IPS DF 6.9 (cell line): ENCODE data around the gene SRRM2.

Source experiments
- DNase-seq: peaks from one replicate; pipeline ENCODE4 v3.0.0-alpha.2; 2013; ENCODE audit warnings: low read depth, low spot score
- H3K27ac ChIP-seq: one replicate; pipeline ENCODE4 v1.5.1; 2013; ENCODE audit warnings: low read length, control low read depth
- H3K27me3 ChIP-seq: 2 replicates; pipeline ENCODE4 v1.6.1; 2013; ENCODE audit warnings: mild to moderate bottlenecking, low read length; ENCODE audit not compliant: control insufficient read depth, insufficient read depth
- H3K36me3 ChIP-seq: 2 replicates; pipeline ENCODE4 v1.6.1; 2013; ENCODE audit warnings: low read length; ENCODE audit not compliant: control insufficient read depth, insufficient read depth
- H3K4me1 ChIP-seq: 2 replicates; pipeline ENCODE4 v1.6.1; 2013; ENCODE audit warnings: low read length; ENCODE audit not compliant: control insufficient read depth, insufficient read depth
- H3K4me3 ChIP-seq: 2 replicates; pipeline ENCODE4 v1.5.1; 2013; ENCODE audit warnings: mild to moderate bottlenecking, low read length
- H3K9me3 ChIP-seq: 2 replicates; pipeline ENCODE4 v1.6.1; 2013; ENCODE audit warnings: low read length, inconsistent platforms; ENCODE audit not compliant: control insufficient read depth, insufficient read depth
- WGBS: extraction: QIAGEN DNeasy Blood & Tissue Kit; methylation state at CpG from one replicate; pipeline ENCODE4 v1.1.7; 2013; ENCODE audit warnings: mixed read lengths, missing lambda C conversion rate; ENCODE audit not compliant: insufficient read length, insufficient coverage; 5-methylcytosine and 5-hydroxymethylcytosine counted together

The SRRM2 gene

GRCh38 chr16:2765462-2766404 lies 13.3 kb downstream of the SRRM2 start:
- no peak overlapping the region for H3K27ac ChIP-seq
- whole genome bisulfite sequencing, result no CpG with 5 or more reads among the region's 73 CpGs
- H3K4me1 ChIP-seq, result no peaks in the 10 kb centered on the region
- 0 out of 2 replicates have a peak, but pooled peaks cover 3% of the 10 kb centered on the region for H3K9me3 ChIP-seq
- no peak for DNase-seq
- peaks cover 89% of the 10 kb centered on the region for H3K36me3 ChIP-seq
- no peaks in the 10 kb centered on the region for H3K27me3 ChIP-seq
- H3K4me3 ChIP-seq, result no peak overlapping the region

- Histone ChIP-seq H3K27ac (no peak overlapping the region), H3K4me1 (no peaks in the 10 kb centered on the region), H3K36me3 (peaks cover 93% of the 10 kb centered on the region), H3K27me3 (no peaks in the 10 kb centered on the region), H3K4me3 (no peak overlapping the region), H3K9me3 (0 out of 2 replicates have a peak, but pooled peaks cover 3% of the 10 kb centered on the region)
- WGBS, result no CpG with 5 or more reads among the region's 44 CpGs
- DNase-seq, result no peak
These were observed 14.1 kb downstream of the SRRM2 start for GRCh38 chr16:2766430-2767139.

- no peak for DNase-seq
- H3K36me3 ChIP-seq, result peaks cover 92% of the 10 kb centered on the region
- no peak overlapping the region for H3K4me3 ChIP-seq
- H3K4me1 ChIP-seq, result no peaks in the 10 kb centered on the region
- no peaks in the 10 kb centered on the region for H3K9me3 ChIP-seq
- no peak overlapping the region for H3K27ac ChIP-seq
- WGBS, result no CpG with 5 or more reads among the region's 19 CpGs
- no peaks in the 10 kb centered on the region for H3K27me3 ChIP-seq
These were observed 14.8 kb downstream of the SRRM2 start for GRCh38 chr16:2767140-2767731.

- H3K27ac ChIP-seq, result no peak overlapping the region
These were observed 15.5 kb downstream of the SRRM2 start for GRCh38 chr16:2767891-2768290.

GRCh38 chr16:2768403-2769089 lies 16.1 kb downstream of the SRRM2 start:
- H3K36me3 ChIP-seq, result peaks cover 79% of the 10 kb centered on the region
- no peaks in the 10 kb centered on the region for H3K4me1 ChIP-seq
- no peaks in the 10 kb centered on the region for H3K9me3 ChIP-seq
- no peak overlapping the region for H3K27ac ChIP-seq
- no peaks in the 10 kb centered on the region for H3K27me3 ChIP-seq
- WGBS, result no CpG with 5 or more reads among the region's 17 CpGs
- DNase-seq, result no peak
- H3K4me3 ChIP-seq, result no peak overlapping the region

More at GRCh38 chr16:2767891-2768290, 15.5 kb downstream of the SRRM2 start:
- no peaks in the 10 kb centered on the region for H3K27me3 ChIP-seq
- peaks cover 85% of the 10 kb centered on the region for H3K36me3 ChIP-seq
- H3K4me3 ChIP-seq, result no peak overlapping the region
- no CpG with 5 or more reads among the region's 14 CpGs for WGBS
- DNase-seq, result no peak
- no peaks in the 10 kb centered on the region for H3K4me1 ChIP-seq
- no peaks in the 10 kb centered on the region for H3K9me3 ChIP-seq

- Histone ChIP-seq H3K36me3 (peaks cover 75% of the 10 kb centered on the region), H3K4me1 (no peaks in the 10 kb centered on the region), H3K27ac (no peak overlapping the region), H3K27me3 (no peaks in the 10 kb centered on the region), H3K9me3 (no peaks in the 10 kb centered on the region), H3K4me3 (no peak overlapping the region)
- no peak for DNase-seq
- 100% methylated on average over 2 of the region's 11 CpGs for WGBS
These were observed 16.7 kb downstream of the SRRM2 start for GRCh38 chr16:2769100-2769529.

- Histone ChIP-seq H3K27me3 (no peaks in the 10 kb centered on the region), H3K4me3 (no peak overlapping the region), H3K36me3 (peaks cover 77% of the 10 kb centered on the region), H3K9me3 (no peaks in the 10 kb centered on the region), H3K27ac (no peak overlapping the region), H3K4me1 (no peaks in the 10 kb centered on the region)
- no CpG with 5 or more reads among the region's 14 CpGs for WGBS
- no peak for DNase-seq
These were observed 17.2 kb downstream of the SRRM2 start for GRCh38 chr16:2769675-2770056.

- DNase-seq, result no peak
These were observed 17.9 kb downstream of the SRRM2 start for GRCh38 chr16:2770057-2770951.

GRCh38 chr16:2771496-2772402 lies 19.3 kb downstream of the SRRM2 start:
- DNase-seq, result no peak
- H3K36me3 ChIP-seq, result peaks cover 63% of the 10 kb centered on the region
- H3K9me3 ChIP-seq, result no peaks in the 10 kb centered on the region
- WGBS, result no CpG with 5 or more reads among the region's 18 CpGs
- H3K27me3 ChIP-seq, result no peaks in the 10 kb centered on the region
- H3K4me3 ChIP-seq, result no peak overlapping the region
- no peak overlapping the region for H3K27ac ChIP-seq
- no peaks in the 10 kb centered on the region; the same call in 1 of the 2 replicates for H3K4me1 ChIP-seq

More at GRCh38 chr16:2770057-2770951, 17.9 kb downstream of the SRRM2 start:
- Histone ChIP-seq H3K27me3 (no peaks in the 10 kb centered on the region), H3K36me3 (peaks cover 76% of the 10 kb centered on the region), H3K4me1 (no peaks in the 10 kb centered on the region), H3K27ac (no peak overlapping the region), H3K4me3 (no peak overlapping the region), H3K9me3 (no peaks in the 10 kb centered on the region)
- no CpG with 5 or more reads among the region's 32 CpGs for WGBS
